Natural killer cell (primary cell): ENCODE results near the gene SF3B2. TPM values are rescaled to one million over a fixed set of nuclear protein-coding genes. Genes with fewer than 3 reads are reported as not detected.

Experiments
- ATAC-seq, 3 donors: fragments of 150-1000 bp in 2 of 3; fragments of 200-7000 bp in 1 of 3; cut with Tn5 transposase; 1 replicate in 1 of 3; 2 replicates in 2 of 3; pipeline ENCODE4 v1.10.0; 2021; ENCODE audit warnings: mild to moderate bottlenecking in 2 of 3, moderate library complexity in 2 of 3
- DNase-seq, 2 donors: peaks; one replicate each; pipeline versions ENCODE4 v3.0.0 to v3.0.0-alpha.2; 2013 to 2021; ENCODE audit warnings: mixed read lengths in 1 of 2
- H3K27ac ChIP-seq: one replicate; pipeline ENCODE4 v1.5.1; 2013; ENCODE audit warnings: mild to moderate bottlenecking, low read length
- H3K27me3 ChIP-seq: one replicate; pipeline ENCODE4 v1.6.1; 2013; ENCODE audit warnings: low read length; ENCODE audit not compliant: control insufficient read depth, insufficient read depth
- H3K36me3 ChIP-seq: one replicate; pipeline ENCODE4 v1.6.1; 2013; ENCODE audit warnings: low read length; ENCODE audit not compliant: control insufficient read depth, insufficient read depth
- H3K4me1 ChIP-seq: one replicate; pipeline ENCODE4 v1.6.1; 2013; ENCODE audit warnings: low read length; ENCODE audit not compliant: control insufficient read depth, insufficient read depth
- H3K4me3 ChIP-seq: one replicate; pipeline ENCODE4 v1.5.1; 2013; ENCODE audit warnings: low read length
- H3K9me3 ChIP-seq: one replicate; pipeline ENCODE4 v1.6.1; 2013; ENCODE audit warnings: low read length; ENCODE audit not compliant: control insufficient read depth, insufficient read depth
- H3K27ac Mint-ChIP-seq, 2 donors: one replicate each; pipeline ENCODE4 v1.8.0; 2022; ENCODE audit warnings: mild to moderate bottlenecking in 2 of 2, mixed read lengths in 2 of 2, moderate library complexity in 1 of 2
- H3K27me3 Mint-ChIP-seq, 2 donors: one replicate each; pipeline ENCODE4 v1.8.0; 2022; ENCODE audit warnings: low read depth in 2 of 2, mixed read lengths in 2 of 2
- H3K36me3 Mint-ChIP-seq: one replicate; pipeline ENCODE4 v1.8.0; 2022; ENCODE audit warnings: mixed read lengths
- H3K4me1 Mint-ChIP-seq, 2 donors: one replicate each; pipeline ENCODE4 v1.8.0; 2022; ENCODE audit warnings: mixed read lengths in 2 of 2
- H3K4me3 Mint-ChIP-seq: one replicate; pipeline ENCODE4 v1.8.0; 2022; ENCODE audit warnings: mild to moderate bottlenecking, moderate library complexity, mixed read lengths
- H3K9me3 Mint-ChIP-seq, 2 donors: one replicate each; pipeline ENCODE4 v1.8.0; 2022; ENCODE audit warnings: mixed read lengths in 2 of 2
- WGBS: methylation state at CpG from one replicate; pipeline ENCODE4 v1.1.7; 2013; ENCODE audit warnings: missing lambda C conversion rate; ENCODE audit not compliant: insufficient coverage; 5-methylcytosine and 5-hydroxymethylcytosine counted together
- intact Hi-C: fragments of 100-400 bp; cut with micrococcal nuclease; formaldehyde crosslinking; loops from one replicate; pipeline ENCODE4 v1.14.2; 2022
- total RNA-seq, 4 donors: library from RNA; stranded (reverse); fragments of 120-200 nt in 1 of 4; gene quantifications; one replicate each; pipeline versions ENCODE4 v1.2.3 to v1.2.4, GENCODE V29; 2013 to 2022
- TF ChIP-seq, protein P1 (sequence below): fragments of 200-600 bp; IDR thresholded peaks from one replicate; pipeline ENCODE4 v1.8.0; 2022; ENCODE audit warnings: antibody characterized with exemption

Gene SF3B2
- total RNA-seq, 3 donors from 2014 or later (not counting 1 experiment from before 2014, with no cell fraction given): 249 to 269 (median 253) TPM

DNA sequence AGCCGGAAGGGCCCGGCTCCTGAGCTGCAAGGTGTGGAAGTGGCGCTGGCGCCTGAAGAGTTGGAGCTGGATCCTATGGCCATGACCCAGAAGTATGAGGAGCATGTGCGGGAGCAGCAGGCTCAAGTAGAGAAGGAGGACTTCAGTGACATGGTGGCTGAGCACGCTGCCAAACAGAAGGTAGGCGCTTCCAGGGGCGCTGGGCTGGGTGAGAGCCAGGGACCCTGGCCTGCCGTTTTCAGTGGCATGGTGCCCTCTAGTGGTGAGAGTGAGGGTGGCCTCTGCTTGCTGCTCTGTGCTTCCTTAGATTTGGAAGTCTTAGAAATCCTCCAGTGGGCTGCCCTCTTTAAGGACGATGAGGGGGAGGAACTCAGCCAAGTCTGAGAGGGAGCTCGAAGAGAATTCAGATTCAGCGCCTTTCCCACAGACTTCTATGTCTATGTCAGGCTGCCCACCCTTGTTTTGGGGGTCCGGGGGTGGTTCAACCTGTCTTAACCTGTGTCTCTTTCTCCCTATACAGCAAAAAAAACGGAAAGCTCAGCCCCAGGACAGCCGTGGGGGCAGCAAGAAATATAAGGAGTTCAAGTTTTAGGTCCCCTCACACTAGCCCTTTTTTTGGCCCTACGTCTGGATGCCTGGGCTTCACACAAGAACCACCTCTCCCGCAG, 16.1 kb downstream of the SF3B2 start:
- Mint-ChIP-seq H3K9me3 (no peaks in the 10 kb centered on the region), H3K4me1 (peaks cover 57 to 64% of the 10 kb centered on the region in 2 donors), H3K27ac (peak overlapping the region; percentile 93 to 95), H3K4me3 (peak overlapping the region; percentile 90), H3K27me3 (no peaks in the 10 kb centered on the region), H3K36me3 (peaks cover 29% of the 10 kb centered on the region)
- 68% methylated on average over 16 of the region's 17 CpGs for WGBS
- no peaks in the 10 kb centered on the region for H3K9me3 ChIP-seq
- TF ChIP-seq, protein P1, sequence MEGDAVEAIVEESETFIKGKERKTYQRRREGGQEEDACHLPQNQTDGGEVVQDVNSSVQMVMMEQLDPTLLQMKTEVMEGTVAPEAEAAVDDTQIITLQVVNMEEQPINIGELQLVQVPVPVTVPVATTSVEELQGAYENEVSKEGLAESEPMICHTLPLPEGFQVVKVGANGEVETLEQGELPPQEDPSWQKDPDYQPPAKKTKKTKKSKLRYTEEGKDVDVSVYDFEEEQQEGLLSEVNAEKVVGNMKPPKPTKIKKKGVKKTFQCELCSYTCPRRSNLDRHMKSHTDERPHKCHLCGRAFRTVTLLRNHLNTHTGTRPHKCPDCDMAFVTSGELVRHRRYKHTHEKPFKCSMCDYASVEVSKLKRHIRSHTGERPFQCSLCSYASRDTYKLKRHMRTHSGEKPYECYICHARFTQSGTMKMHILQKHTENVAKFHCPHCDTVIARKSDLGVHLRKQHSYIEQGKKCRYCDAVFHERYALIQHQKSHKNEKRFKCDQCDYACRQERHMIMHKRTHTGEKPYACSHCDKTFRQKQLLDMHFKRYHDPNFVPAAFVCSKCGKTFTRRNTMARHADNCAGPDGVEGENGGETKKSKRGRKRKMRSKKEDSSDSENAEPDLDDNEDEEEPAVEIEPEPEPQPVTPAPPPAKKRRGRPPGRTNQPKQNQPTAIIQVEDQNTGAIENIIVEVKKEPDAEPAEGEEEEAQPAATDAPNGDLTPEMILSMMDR: peak; percentile 82
- peak overlapping the region; percentile 88 for H3K27ac ChIP-seq
- no peaks in the 10 kb centered on the region for H3K27me3 ChIP-seq
- no peak overlapping the region for H3K4me3 ChIP-seq
- peaks cover 55% of the 10 kb centered on the region for H3K36me3 ChIP-seq
- intact Hi-C loops: loop anchor here (2.0 kb wide), 1 partner anchor 67 kb away; no protein-coding TSS in a partner anchor
- ATAC-seq (peak; percentile 14 to 45 (median 28)), DNase-seq (peak; percentile 69 to 89)
- H3K4me1 ChIP-seq: peaks cover 39% of the 10 kb centered on the region

DNA sequence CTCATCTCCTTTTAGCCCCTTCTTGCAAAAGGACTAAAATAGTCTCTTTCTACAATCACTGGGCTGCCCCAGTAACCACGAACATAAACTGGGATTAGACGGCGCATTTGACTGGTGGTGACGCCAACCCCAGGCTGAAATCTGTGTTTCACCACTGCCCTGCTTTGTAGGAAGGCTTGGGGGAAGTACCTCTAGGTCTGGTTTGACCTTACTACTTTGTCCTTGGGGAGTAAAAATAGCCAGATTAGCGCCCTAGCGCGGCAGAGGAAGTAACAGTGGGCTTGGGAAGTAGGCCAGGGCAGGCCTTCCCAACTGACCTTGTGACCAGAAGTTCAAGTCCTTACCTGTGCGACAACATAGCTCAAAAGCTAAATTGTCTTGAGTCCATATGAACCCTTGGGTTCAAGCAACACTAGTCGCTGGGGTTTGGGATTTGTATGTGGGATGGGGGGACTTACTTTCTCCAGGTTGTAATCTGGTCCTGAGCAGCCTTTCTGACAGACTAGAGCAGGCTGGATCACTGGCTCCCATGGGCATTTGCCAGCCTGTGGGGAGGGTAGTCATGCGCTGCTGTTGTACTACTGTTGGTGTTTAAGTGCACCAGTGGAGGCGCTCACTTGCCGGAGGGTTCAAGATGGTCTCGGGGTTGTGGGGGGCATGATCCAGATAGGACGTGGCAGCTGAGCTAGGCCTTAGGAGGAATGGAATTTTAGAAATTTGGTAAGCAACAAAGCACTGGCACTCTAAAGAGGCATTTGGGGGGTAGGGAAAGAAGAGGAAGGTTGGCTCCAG, 17.0 kb downstream of the SF3B2 start:
- Histone ChIP-seq H3K9me3 (no peaks in the 10 kb centered on the region), H3K4me1 (peaks cover 39% of the 10 kb centered on the region), H3K36me3 (peaks cover 48% of the 10 kb centered on the region), H3K27ac (peak overlapping the region; percentile 88), H3K4me3 (peak overlapping the region; percentile 39), H3K27me3 (no peaks in the 10 kb centered on the region)
- peak overlapping the region; percentile 90 for H3K4me3 Mint-ChIP-seq
- ATAC-seq (peak; percentile 6 to 13 (median 7)), DNase-seq (peak; percentile 37 to 67)
- TF ChIP-seq, protein P1: no peak
- 22% methylated on average over 14 of the region's 14 CpGs for WGBS
- no peaks in the 10 kb centered on the region for H3K27me3 Mint-ChIP-seq
- peaks cover 23% of the 10 kb centered on the region for H3K36me3 Mint-ChIP-seq
- intact Hi-C loops: loop anchor here (2.0 kb wide), 1 partner anchor 66 kb away; no protein-coding TSS in a partner anchor
- peaks cover 58 to 62% of the 10 kb centered on the region in 2 donors for H3K4me1 Mint-ChIP-seq
- H3K9me3 Mint-ChIP-seq: no peaks in the 10 kb centered on the region
- peak overlapping the region; percentile 93 to 95 for H3K27ac Mint-ChIP-seq

DNA sequence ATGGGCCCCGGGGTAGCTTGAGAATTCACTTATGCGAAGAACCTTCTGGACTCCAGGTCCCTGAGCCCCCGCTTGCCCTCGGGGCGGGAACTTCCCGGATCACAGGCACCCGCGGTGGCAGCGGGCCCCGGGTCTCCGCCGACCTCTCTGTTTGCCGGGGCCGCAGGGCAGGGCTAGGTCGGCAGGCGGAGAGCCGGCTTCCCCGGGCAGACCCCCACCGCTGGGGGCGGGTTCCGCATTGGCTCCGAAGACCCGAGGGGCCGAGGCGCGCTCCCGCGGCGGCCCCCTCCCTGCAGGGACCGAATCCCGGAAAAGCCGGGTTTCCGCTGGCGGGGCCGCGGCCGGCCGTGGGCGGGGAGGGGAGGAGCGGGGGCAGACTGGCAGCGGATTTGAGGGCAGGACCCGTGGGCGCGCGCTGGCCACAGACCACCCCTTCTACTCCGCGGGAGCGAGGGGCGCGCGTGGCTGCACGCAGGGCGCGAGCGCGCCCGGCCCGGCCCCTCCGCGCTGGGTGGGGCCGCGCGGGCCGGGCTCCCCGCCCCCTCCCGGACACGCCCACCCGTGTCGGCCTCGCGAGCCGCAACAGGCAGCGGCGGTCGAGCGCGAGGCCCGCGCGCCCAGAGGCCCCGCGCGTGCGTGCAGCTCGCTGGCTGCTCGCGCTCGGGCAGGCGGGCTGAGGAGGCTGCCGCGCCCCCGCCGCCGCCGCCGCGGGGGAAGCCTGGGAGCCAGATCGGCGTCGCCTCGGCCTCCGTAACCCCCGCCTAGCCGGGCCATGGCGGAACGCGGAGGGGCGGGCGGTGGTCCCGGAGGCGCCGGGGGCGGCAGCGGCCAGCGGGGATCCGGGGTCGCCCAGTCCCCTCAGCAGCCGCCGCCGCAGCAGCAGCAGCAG, 17.8 kb downstream of the SF3B2 start, which contains the start of gene PACS1:
TSS of gene PACS1 (plus strand) at position 558 of the 889 bp plus-strand sequence. CDS start at position 773, 215 bp downstream.
- under 1% methylated on average over 120 of the region's 120 CpGs for WGBS
- H3K27me3 Mint-ChIP-seq: no peaks in the 10 kb centered on the region
- H3K36me3 ChIP-seq: peaks cover 40% of the 10 kb centered on the region
- H3K9me3 ChIP-seq: no peaks in the 10 kb centered on the region
- H3K4me1 Mint-ChIP-seq: peaks cover 58 to 62% of the 10 kb centered on the region in 2 donors
- peak within 1 kb of the TSS; percentile 94 for H3K4me3 Mint-ChIP-seq
- H3K27ac ChIP-seq: peak within 1 kb of the TSS; percentile 88
- H3K27ac Mint-ChIP-seq: peak within 1 kb of the TSS; percentile 93 to 95
- peak within 1 kb of the TSS; percentile 77 for H3K4me3 ChIP-seq
- intact Hi-C loops: loop anchor here (1.0 to 2.0 kb wide), 3 partner anchors 18 to 65 kb away; partner anchors contain the start of gene SF3B2
- ATAC-seq (peak; percentile 70 to 88 (median 80)), DNase-seq (peak; percentile 78 to 91)
- H3K36me3 Mint-ChIP-seq: peaks cover 14% of the 10 kb centered on the region
- no peaks in the 10 kb centered on the region for H3K27me3 ChIP-seq
- peaks cover 39% of the 10 kb centered on the region for H3K4me1 ChIP-seq
- H3K9me3 Mint-ChIP-seq: no peaks in the 10 kb centered on the region
- TF ChIP-seq, protein P1: no peak
